Activated gamma-delta T cell (primary cell): Measurements from ENCODE around the gene ACVR1B.

ENCODE experiments used
- DNase-seq: peaks from one replicate; lab custom pipeline; 2025; lab: John Stamatoyannopoulos, UW

ACVR1B gene

GRCh38 chr12:51917041-51917590, 34.4 kb upstream of the ACVR1B start:
- DNase-seq: no peak

GRCh38 chr12:51917746-51918453, 33.6 kb upstream of the ACVR1B start:
- no peak for DNase-seq

- DNase-seq: no peak
These were observed 31.5 kb upstream of the ACVR1B start for GRCh38 chr12:51920046-51920445.

- DNase-seq: no peak
These were observed 30.3 kb upstream of the ACVR1B start for GRCh38 chr12:51921017-51921725.

- DNase-seq: no peak
These were observed 29.4 kb upstream of the ACVR1B start for GRCh38 chr12:51922146-51922545.

- DNase-seq: no peak
These were observed 28.6 kb upstream of the ACVR1B start for GRCh38 chr12:51922762-51923505.

- DNase-seq: peak; percentile 24
These were observed 27.8 kb upstream of the ACVR1B start for GRCh38 chr12:51923506-51924365.

GRCh38 chr12:51924551-51925319, 26.8 kb upstream of the ACVR1B start:
- DNase-seq: no peak

- DNase-seq: no peak
These were observed 26.0 kb upstream of the ACVR1B start for GRCh38 chr12:51925346-51926063.

GRCh38 chr12:51926064-51926632, 25.4 kb upstream of the ACVR1B start:
- no peak for DNase-seq

GRCh38 chr12:51926718-51927117, 24.8 kb upstream of the ACVR1B start:
- DNase-seq: no peak

- no peak for DNase-seq
These were observed 19.1 kb upstream of the ACVR1B start for GRCh38 chr12:51932218-51933076.

- DNase-seq: no peak
These were observed 17.4 kb upstream of the ACVR1B start for GRCh38 chr12:51934080-51934479.

GRCh38 chr12:51937926-51938325, 13.6 kb upstream of the ACVR1B start:
- no peak for DNase-seq

- no peak for DNase-seq
These were observed 12.8 kb upstream of the ACVR1B start for GRCh38 chr12:51938726-51939125.

GRCh38 chr12:51941011-51941581, 10.4 kb upstream of the ACVR1B start:
- no peak for DNase-seq

- no peak for DNase-seq
These were observed 9.9 kb upstream of the ACVR1B start for GRCh38 chr12:51941604-51942003.

GRCh38 chr12:51942056-51942455, 9.4 kb upstream of the ACVR1B start:
- no peak for DNase-seq
